BLaER1 treated with 17β-estradiol and CSF1 and Interleukin-3, amounts not matched to agents 10 nM and 100 nM (cell line): ENCODE measurements around the gene UTRN.

Experiments
- H3K27ac ChIP-seq, 11 experiments: shearing (Covaris generic); formaldehyde crosslinking; 2 replicates each; pipeline ENCODE4 v1.8.1; 2022
- H3K27me3 ChIP-seq, 11 experiments: shearing (Covaris generic); formaldehyde crosslinking; 2 replicates each; pipeline ENCODE4 v1.8.1; 2022
- H3K36me3 ChIP-seq, 11 experiments: shearing (Covaris generic); formaldehyde crosslinking; 2 replicates each; pipeline ENCODE4 v1.8.1; 2022
- H3K4me1 ChIP-seq, 10 experiments: shearing (Covaris generic); formaldehyde crosslinking; 2 replicates each; pipeline ENCODE4 v1.8.1; 2022
- H3K4me2 ChIP-seq, 11 experiments: shearing (Covaris generic); formaldehyde crosslinking; 2 replicates each; pipeline ENCODE4 v1.8.1; 2022
- H3K4me3 ChIP-seq, 10 experiments: shearing (Covaris generic); formaldehyde crosslinking; 2 replicates each; pipeline ENCODE4 v1.8.1; 2022
- H3K9ac ChIP-seq, 11 experiments: shearing (Covaris generic); formaldehyde crosslinking; 2 replicates each; pipeline ENCODE4 v1.8.1; 2022
- H3K9me3 ChIP-seq, 11 experiments: shearing (Covaris generic); formaldehyde crosslinking; replicated peaks in 1 of 11; 2 replicates each; pipeline ENCODE4 v1.8.1; 2022
- H4K20me1 ChIP-seq, 11 experiments: shearing (Covaris generic); formaldehyde crosslinking; 2 replicates each; pipeline ENCODE4 v1.8.1; 2022
- Cebpa-rat ChIP-seq, 11 experiments: shearing (Covaris generic); IDR thresholded peaks; 2 replicates each; pipeline ENCODE4 v1.8.1; 2022

Gene UTRN

DNA sequence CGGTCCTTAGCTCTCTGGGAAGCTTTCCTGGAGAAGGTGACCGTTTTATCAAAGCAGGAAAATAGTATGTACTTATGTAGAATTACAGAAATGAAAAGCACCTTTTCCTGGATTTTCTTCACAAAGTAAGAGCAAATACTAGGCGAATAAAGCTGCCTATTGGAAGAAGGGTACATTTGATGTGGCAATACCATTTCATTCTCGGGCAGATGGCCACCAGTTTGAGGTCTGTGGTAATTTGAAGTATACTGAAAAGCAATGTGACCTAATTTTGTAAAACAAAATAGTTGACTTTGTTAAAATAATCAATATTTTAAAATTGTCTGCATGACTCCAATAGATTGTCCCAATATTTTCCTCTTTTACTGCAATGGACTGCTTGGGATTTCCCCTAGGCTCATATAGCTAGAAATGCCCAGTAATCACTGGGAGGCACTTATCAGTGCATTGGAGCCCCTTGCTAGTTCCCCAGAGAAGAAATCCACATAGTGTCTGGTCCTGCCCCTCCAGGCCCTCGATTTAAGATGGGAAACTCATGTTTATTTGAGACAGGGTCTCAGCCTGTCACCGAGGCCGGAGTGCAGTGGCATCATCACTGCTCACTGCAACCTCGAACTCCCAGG is 7.4 kb upstream of the UTRN start:
- Histone ChIP-seq H4K20me1 (no peaks in the 10 kb centered on the region), H3K36me3 (no peaks in the 10 kb centered on the region), H3K27me3 (peaks cover under 1 to 14% (median 6%) of the 10 kb centered on the region in 11 experiments), H3K9ac (no peak overlapping the region), H3K4me2 (no peak overlapping the region), H3K4me1 (no peaks in the 10 kb centered on the region), H3K27ac (no peak overlapping the region), H3K9me3 (no peaks in the 10 kb centered on the region), H3K4me3 (no peak overlapping the region)
- TF ChIP-seq Cebpa-rat (IDR thresholded peaks at IDR 0.05), result no peak

DNA sequence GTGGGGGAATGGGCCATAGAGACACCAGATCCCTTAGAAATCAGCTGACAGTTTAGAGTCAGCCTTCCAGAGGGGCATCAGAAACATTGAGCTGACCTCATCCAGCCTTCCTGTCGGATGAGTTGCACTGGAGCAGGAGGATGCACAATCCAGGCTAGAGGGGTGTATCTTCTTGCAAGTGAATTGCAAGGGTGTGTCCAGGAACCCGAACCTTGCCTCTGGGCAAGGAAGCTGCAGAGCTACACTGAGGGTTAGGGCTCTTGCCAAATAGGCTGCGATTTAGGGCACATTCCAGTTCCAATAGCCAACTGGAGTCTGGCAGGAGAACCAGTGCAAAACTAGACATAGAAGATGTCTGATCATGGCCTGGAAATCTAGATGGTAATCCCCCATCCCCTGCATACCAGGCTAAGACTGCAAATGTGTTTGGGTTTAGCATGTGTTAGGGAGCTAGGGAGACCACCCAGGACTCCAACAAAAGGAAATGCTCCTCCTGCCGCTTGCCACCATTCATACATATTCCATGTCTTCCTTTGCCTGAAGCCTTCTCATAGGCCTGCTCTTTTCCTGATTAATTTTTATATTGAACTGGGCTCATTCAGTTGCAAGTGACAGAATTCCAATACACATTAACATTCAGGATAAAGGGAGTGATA is 6.3 kb upstream of the UTRN start:
- Histone ChIP-seq H3K4me2 (no peak overlapping the region), H3K4me1 (peaks cover 0 to 2% (median 0%) of the 10 kb centered on the region in 10 experiments; a peak in 3 of 20 replicates), H3K27me3 (peaks cover 12 to 24% (median 16%) of the 10 kb centered on the region in 11 experiments)

DNA sequence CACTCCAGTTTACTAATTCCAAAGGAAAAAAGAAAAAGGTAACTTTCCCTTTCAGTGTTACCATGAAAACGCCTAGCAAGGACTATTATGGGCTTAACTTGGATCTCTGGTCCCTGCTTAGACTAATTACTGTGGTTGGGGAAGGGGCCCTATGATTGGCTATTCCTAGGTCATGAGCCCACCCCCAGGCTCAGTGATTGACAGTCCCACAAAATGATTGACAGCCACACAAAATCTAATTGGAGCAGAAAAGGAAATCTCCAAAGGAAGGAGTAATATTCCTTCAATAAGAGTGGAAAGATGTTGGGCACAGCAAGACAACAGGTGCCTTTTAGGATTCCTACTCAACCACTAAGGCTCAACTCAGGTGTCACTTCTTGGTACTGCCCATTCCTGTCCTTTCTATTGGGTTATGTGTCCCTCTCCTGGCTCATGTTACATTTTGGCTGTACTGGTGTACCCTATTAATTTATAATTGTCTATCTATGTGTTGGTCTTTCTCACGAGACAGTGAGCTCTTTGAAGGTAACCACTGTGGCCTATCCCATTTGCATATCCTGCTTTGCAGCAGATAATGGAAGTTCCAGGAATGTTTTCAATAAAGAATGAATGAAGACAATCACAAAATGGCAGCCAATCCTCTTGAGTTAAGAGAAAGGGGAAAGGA is 5.5 kb upstream of the UTRN start:
- peaks cover 0 to 7% (median 6%) of the 10 kb centered on the region in 10 experiments; a peak in 11 of 20 replicates for H3K4me1 ChIP-seq
- no peak overlapping the region for H3K4me3 ChIP-seq
- no peak overlapping the region for H3K9ac ChIP-seq
- peaks cover 18 to 33% (median 25%) of the 10 kb centered on the region in 11 experiments for H3K27me3 ChIP-seq
- H3K4me2 ChIP-seq, result no peak overlapping the region
- H3K9me3 ChIP-seq, result no peaks in the 10 kb centered on the region
- TF ChIP-seq Cebpa-rat (IDR thresholded peaks at IDR 0.05), result no peak
- H3K27ac ChIP-seq, result no peak overlapping the region
- H3K36me3 ChIP-seq, result no peaks in the 10 kb centered on the region
- peaks cover 0 to 5% (median 0%) of the 10 kb centered on the region in 11 experiments; a peak in 1 of 22 replicates for H4K20me1 ChIP-seq

More for the DNA sequence above, 6.3 kb upstream of the UTRN start:
- Histone ChIP-seq H3K4me3 (no peak overlapping the region), H4K20me1 (no peaks in the 10 kb centered on the region), H3K36me3 (no peaks in the 10 kb centered on the region), H3K27ac (no peak overlapping the region), H3K9ac (no peak overlapping the region), H3K9me3 (no peaks in the 10 kb centered on the region)
- TF ChIP-seq Cebpa-rat (IDR thresholded peaks at IDR 0.05), result no peak

DNA sequence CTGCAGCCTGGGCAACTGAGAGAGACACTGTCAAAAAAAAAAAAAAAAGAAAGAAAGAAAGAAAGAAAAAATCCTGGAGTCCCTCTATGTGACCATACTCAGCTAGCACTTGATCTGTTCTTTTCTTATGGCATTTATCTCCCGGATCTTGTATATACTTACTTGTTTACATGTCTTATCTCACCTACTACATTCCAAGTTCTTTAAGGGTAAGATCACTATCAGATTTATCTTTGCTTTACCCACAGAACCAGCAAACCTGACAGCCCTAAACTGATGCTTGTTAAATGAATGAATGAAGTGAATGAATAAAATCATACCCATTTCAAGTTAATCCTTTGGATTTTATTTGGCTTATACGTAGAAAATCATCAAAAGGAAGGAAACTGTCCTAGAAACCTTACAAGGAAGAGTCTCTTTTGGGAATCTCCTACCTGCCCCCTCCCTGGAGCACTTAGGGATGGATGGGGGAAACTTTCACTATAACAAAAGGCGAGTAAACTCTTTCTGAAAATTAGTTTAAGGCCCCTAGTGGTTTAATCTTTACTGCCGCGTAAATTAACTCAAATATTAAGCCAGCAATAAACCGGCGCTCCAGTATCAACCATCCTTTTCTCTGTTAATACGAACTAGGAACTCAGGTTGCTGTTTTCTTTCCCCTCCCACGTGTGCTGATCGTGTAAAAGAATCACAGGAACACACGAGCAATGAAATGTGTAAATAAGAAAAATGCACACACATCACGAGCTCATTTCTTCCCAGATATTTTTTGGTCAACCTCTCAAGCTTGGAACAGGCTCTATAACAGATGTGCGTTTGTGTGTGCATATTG is 1.3 kb upstream of the UTRN start:
- H3K9ac ChIP-seq, result peak overlapping the region in 4 of 11 experiments; percentile 77 to 84 (median 79); a peak in 3 of 22 replicates
- H3K9me3 ChIP-seq, result peaks cover 0 to 7% (median 0%) of the 10 kb centered on the region in 11 experiments; a peak in 1 of 22 replicates
- no peak for TF ChIP-seq Cebpa-rat (IDR thresholded peaks at IDR 0.05)
- H3K27ac ChIP-seq, result no peak overlapping the region
- peaks cover 7 to 30% (median 12%) of the 10 kb centered on the region in 11 experiments; a peak in 15 of 22 replicates for H4K20me1 ChIP-seq
- H3K27me3 ChIP-seq, result peaks cover 46 to 75% (median 67%) of the 10 kb centered on the region in 11 experiments
- peak overlapping the region in 9 of 10 experiments; percentile 71 to 94 (median 78); a peak in 17 of 20 replicates for H3K4me3 ChIP-seq
- H3K4me1 ChIP-seq, result peaks cover 13 to 23% (median 19%) of the 10 kb centered on the region in 10 experiments; a peak in 18 of 20 replicates
- no peaks in the 10 kb centered on the region for H3K36me3 ChIP-seq
- H3K4me2 ChIP-seq, result peak overlapping the region; percentile 93 to 99 (median 97); a peak in 20 of 22 replicates

DNA sequence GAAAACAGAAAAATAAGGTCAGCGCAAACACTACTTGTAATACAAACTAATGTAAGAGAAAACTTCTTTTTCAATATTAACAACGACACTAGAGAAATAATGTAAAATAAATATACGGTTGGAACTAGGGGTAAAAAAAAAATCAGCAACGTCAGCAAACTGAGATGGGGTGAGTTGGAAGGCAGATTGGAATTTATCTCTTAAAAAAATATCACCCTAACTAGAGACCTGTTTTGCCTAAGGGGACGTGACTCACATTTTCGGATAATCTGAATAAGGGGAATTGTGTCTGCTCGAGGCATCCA is 705 bp upstream of the UTRN start:
- Histone ChIP-seq H3K9ac (peak overlapping the region; percentile 62 to 84 (median 75)), H3K9me3 (peaks cover 0 to 7% (median 0%) of the 10 kb centered on the region in 11 experiments; a peak in 1 of 22 replicates)

DNA sequence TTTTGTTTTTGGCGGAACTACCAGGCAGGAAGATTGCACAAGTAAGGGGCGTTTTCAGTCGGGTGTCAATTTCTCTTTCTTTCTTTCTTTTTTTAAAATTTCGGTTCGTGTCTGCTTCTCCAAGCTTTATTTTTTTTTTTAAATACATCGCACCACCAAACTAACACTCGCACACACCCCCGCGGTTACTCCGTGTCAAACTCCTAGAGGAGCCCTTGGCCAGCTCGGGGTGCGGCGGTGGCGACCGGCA is 338 bp downstream of the UTRN start:
- Histone ChIP-seq H3K9ac (peak overlapping the region; percentile 62 to 84 (median 75)), H3K4me3 (peak overlapping the region; percentile 69 to 94 (median 76)), H3K27me3 (peaks cover 46 to 82% (median 71%) of the 10 kb centered on the region in 11 experiments), H3K4me1 (peaks cover 13 to 23% (median 19%) of the 10 kb centered on the region in 10 experiments; a peak in 18 of 20 replicates), H3K4me2 (peak overlapping the region; percentile 93 to 99 (median 97)), H3K27ac (peak overlapping the region in 6 of 11 experiments; percentile 9 to 73 (median 62); a peak in 8 of 22 replicates), H3K36me3 (no peaks in the 10 kb centered on the region), H3K9me3 (peaks cover 0 to 7% (median 0%) of the 10 kb centered on the region in 11 experiments; a peak in 1 of 22 replicates), H4K20me1 (peaks cover 7 to 30% (median 12%) of the 10 kb centered on the region in 11 experiments; a peak in 15 of 22 replicates)
- peak in 9 of 11 experiments; percentile 4 to 65 (median 48); a peak in 7 of 22 replicates for TF ChIP-seq Cebpa-rat (IDR thresholded peaks at IDR 0.05)

More for the DNA sequence above, 705 bp upstream of the UTRN start:
- Histone ChIP-seq H3K27ac (peak overlapping the region in 5 of 11 experiments; percentile 44 to 73 (median 71); a peak in 8 of 22 replicates), H3K4me2 (peak overlapping the region; percentile 93 to 99 (median 97)), H3K27me3 (peaks cover 46 to 79% (median 71%) of the 10 kb centered on the region in 11 experiments), H3K4me1 (peaks cover 13 to 23% (median 19%) of the 10 kb centered on the region in 10 experiments; a peak in 18 of 20 replicates), H3K4me3 (peak overlapping the region; percentile 69 to 94 (median 76)), H3K36me3 (no peaks in the 10 kb centered on the region), H4K20me1 (peaks cover 7 to 30% (median 12%) of the 10 kb centered on the region in 11 experiments; a peak in 15 of 22 replicates)
- TF ChIP-seq Cebpa-rat (IDR thresholded peaks at IDR 0.05), result no peak

DNA sequence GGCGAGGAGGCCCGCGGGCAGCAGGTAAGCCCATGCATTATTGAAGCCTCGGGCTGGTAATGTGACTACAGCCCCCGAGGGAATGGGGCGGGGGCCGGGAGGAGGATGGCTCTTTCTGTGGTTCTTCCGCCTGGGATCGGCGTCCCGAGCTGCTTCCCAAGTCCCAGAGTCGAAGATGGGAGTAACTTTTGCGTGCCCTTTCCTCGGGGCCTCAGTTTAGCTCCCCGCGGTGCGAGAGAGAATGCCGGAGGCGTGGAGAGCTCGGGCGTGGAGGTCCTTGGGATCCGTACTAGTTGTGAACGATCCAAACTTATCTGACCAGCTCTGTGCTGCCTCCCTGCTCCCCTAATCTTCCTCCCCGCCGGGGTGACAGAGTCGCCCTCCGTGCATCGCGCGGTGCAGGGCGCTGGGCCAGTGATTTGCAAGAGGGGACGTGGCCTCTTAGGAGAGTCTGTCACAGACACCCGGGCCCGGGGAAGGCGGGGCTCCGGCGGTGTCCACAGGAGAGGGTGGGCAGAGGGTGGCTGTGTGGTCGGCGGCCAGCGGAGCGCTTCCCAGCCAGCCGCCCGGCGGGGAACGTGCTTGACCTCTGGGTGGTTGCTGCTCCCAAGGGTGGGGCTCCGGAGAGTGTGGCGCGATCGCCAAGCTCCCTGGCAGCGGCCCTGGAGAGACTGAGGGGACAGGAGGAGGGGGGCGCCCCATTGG is 815 bp downstream of the UTRN start:
- no peak for TF ChIP-seq Cebpa-rat (IDR thresholded peaks at IDR 0.05)
- Histone ChIP-seq H3K4me3 (peak overlapping the region; percentile 69 to 94 (median 76)), H3K27ac (peak overlapping the region in 5 of 11 experiments; percentile 9 to 73 (median 71); a peak in 5 of 22 replicates), H3K4me2 (peak overlapping the region; percentile 93 to 99 (median 97)), H3K9ac (peak overlapping the region; percentile 62 to 84 (median 75); a peak in 21 of 22 replicates), H3K9me3 (peaks cover 0 to 7% (median 0%) of the 10 kb centered on the region in 11 experiments; a peak in 1 of 22 replicates), H3K27me3 (peaks cover 46 to 82% (median 71%) of the 10 kb centered on the region in 11 experiments), H4K20me1 (peaks cover 7 to 30% (median 12%) of the 10 kb centered on the region in 11 experiments; a peak in 15 of 22 replicates), H3K36me3 (no peaks in the 10 kb centered on the region), H3K4me1 (peaks cover 13 to 23% (median 19%) of the 10 kb centered on the region in 10 experiments; a peak in 18 of 20 replicates)
